ENCODE measurements around the gene EEFSEC. TPM values are rescaled to one million over a fixed set of nuclear protein-coding genes. Genes with fewer than 3 reads are reported as not detected.

The EEFSEC gene
- total RNA-seq, 4 donors from 2014 or later, result 11.7 to 23.0 (median 14.9) TPM

DNA sequence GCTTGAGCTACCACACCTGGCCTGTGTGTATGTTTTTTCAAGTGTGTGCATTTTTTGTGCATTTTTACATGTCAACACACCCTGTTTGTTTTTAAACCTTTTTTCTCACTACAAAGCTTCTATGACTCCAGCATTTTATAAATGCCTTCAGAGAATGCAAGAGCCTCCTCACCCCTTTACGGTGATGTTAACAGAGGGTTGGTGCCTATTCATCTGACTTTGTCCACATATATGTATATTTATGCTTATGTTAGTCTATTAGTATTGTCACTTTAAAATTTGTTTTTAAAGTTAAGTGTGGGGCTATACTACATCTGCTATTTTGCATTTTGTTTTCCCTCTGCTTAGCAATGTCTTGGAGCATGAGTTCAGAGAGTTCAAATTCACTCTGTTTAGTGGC, 45.8 kb downstream of the EEFSEC start:
- TF ChIP-seq, protein P1, sequence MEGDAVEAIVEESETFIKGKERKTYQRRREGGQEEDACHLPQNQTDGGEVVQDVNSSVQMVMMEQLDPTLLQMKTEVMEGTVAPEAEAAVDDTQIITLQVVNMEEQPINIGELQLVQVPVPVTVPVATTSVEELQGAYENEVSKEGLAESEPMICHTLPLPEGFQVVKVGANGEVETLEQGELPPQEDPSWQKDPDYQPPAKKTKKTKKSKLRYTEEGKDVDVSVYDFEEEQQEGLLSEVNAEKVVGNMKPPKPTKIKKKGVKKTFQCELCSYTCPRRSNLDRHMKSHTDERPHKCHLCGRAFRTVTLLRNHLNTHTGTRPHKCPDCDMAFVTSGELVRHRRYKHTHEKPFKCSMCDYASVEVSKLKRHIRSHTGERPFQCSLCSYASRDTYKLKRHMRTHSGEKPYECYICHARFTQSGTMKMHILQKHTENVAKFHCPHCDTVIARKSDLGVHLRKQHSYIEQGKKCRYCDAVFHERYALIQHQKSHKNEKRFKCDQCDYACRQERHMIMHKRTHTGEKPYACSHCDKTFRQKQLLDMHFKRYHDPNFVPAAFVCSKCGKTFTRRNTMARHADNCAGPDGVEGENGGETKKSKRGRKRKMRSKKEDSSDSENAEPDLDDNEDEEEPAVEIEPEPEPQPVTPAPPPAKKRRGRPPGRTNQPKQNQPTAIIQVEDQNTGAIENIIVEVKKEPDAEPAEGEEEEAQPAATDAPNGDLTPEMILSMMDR (IDR thresholded peaks at IDR 0.05), result no peak
- ATAC-seq (ENCODE audit: low FRiP score) (no peak), DNase-seq (ENCODE audit: low spot score) (no peak)

DNA sequence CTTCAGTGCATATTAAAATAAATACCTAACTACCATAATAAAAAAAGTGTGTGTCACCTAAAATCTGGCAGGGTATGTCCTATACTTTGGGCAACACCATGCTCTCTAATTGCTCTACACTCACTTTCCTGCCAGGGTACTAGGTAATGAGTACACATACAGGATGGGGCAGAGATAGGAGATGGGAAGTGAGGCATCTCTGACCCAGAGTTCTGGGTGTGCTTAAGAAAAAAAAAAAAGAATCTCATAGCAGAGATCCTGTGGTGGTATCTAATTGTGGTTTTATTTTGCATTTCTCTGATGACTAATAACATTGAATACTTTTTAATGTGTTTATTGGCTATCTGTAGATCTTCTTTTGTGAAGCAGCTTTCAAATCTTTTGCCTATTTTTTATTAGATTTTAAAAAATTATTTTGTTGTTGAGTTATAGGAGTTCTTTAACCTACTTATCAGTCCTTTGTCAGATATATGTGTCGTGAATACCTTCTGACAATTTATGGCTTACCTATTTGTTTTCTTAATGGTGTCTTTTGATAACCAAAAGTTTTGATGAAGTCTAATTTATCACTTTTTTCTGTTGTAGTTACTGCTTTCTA, 48.0 kb downstream of the EEFSEC start:
- no peak for ATAC-seq (ENCODE audit: low FRiP score)
- TF ChIP-seq, protein P1 (IDR thresholded peaks at IDR 0.05), result no peak
- DNase-seq (ENCODE audit: low spot score), result no peak

DNA sequence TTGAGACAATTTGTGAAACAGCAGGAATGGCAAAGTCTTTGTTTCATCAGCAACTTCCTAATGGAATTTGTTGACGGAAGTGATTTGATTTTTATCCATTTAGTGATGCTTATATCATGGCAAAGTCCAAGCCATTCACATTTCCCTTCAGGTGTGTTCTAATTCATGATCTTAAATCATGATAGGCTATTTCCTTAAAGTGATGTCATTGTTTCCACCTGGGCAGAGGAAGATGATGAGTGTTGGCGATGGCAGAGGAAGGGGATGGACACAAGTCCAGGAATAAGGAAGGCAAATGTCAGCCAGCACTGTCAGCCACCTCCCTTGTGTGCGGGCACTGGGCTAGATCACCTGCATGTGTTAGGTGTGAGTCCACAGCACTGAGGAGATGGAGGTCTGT, 49.9 kb downstream of the EEFSEC start:
- TF ChIP-seq, protein P1 (IDR thresholded peaks at IDR 0.05), result no peak
- DNase-seq (ENCODE audit: low spot score) (no peak), ATAC-seq (ENCODE audit: low FRiP score) (no peak)

DNA sequence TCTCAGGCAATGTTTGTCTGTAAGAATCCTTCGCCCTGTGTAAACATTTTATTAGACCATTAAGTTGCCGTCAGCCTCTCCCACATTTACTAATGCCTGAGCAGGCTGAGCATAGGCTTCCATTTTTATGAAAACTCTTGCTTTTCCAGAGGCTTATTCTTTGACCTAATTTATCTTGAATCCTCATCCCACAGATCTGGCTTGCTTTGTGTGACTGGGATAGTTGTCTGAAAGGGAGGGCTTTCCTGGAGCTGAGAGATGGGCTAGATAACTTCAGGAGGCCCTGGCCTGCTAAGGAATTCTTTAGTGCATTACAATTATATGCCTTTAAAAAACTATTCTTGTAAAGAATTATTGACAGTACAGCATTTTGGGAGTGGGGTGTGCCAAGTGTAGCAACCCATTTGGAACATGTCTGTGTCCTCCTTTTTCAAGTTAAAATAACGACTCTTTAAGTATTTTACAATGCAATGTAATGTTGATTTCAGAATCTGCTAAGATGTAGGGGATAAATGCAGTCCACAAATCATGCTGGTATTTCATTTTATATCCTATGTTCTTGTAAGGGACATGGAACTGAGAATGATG, 52.4 kb downstream of the EEFSEC start:
- TF ChIP-seq, protein P1 (IDR thresholded peaks at IDR 0.05), result no peak
- no peak for DNase-seq (ENCODE audit: low spot score)
- ATAC-seq (ENCODE audit: low FRiP score), result no peak

DNA sequence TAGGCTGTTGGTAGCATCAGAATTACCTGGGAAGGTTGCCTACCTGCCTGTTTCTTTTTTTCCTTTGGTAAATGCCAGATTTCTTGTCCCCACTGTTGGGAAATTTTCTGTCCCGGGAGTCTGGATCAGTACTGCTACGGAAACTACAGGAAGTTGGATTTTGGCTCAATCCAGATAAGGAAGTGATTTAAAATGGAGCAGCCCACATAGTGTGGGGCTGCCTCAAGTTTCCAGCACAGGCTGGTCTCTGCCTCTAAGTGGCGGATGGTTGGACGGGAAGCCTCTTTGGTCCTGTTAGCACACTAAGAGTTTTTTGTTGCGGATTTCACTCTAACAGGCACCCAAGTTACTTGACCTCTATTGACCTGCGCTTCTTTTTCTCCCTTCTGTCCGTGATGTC, 54.7 kb downstream of the EEFSEC start:
- no peak for ATAC-seq (ENCODE audit: low FRiP score)
- no peak for DNase-seq (ENCODE audit: low spot score)
- TF ChIP-seq, protein P1 (IDR thresholded peaks at IDR 0.05), result no peak

DNA sequence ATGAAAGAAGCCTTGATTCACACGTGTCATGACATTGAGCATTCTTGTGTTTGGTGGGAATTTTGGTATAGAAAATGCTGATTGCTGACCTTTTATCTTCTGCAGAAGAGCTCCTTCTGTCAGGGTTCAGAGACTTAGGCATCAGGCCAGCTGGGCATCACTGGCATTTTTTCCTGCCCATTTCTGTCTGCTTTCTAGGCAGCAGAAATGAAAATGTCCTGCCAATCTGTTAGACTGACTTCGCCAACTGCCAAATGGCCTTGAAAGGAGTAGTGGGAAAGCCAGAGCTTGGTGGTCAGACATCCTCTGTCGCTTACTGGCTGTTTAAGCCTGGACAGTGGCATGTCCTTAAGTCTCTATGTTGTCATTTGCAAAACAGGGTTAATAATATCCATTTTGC, 57.4 kb downstream of the EEFSEC start:
- TF ChIP-seq, protein P1 (IDR thresholded peaks at IDR 0.05), result no peak
- ATAC-seq (ENCODE audit: low FRiP score) (no peak), DNase-seq (ENCODE audit: low spot score) (no peak)

DNA sequence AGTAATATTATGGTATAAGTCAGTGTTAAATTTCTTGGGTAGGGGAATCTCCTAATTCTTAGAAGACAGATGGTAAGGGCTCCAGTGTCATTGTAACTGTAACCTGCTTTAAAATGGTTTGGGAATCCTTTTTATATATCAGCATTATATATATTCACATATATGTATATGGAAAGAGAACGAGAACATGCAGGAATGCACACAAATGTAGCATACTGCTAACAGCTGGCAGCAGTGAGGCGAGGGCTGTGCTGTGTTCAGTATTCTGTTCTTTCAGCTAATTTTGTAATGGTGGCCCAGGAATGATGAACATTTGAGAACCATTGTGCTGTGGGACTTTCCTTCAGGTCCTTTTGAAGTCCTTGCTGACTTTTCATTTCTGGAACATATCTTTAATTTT, 60.8 kb downstream of the EEFSEC start:
- ATAC-seq (ENCODE audit: low FRiP score) (no peak), DNase-seq (ENCODE audit: low spot score) (no peak)
- TF ChIP-seq, protein P1 (IDR thresholded peaks at IDR 0.05), result no peak
